Measurements from ENCODE around the gene EFEMP1.

- TF ChIP-seq CTCF (IDR thresholded peaks at IDR 0.05) (no peak), POLR2A (IDR thresholded peaks at IDR 0.05) (no peak)
Measured at GRCh38 chr2:55885127-55885943, 38.2 kb downstream of the EFEMP1 start.

All from tibial nerve (tissue), 3 donors.